Mesendoderm (in vitro differentiated cells): ENCODE measurements around the gene FHIP1B.

Source experiments
- DNase-seq: peaks from one replicate; pipeline ENCODE4 v3.0.0; 2013
- H2AK5ac ChIP-seq: 2 replicates; pipeline ENCODE4 v1.6.1; 2013; ENCODE audit warnings: low read length, inconsistent platforms
- H2BK120ac ChIP-seq: 2 replicates; pipeline ENCODE4 v1.6.1; 2013; ENCODE audit warnings: low read depth, mild to moderate bottlenecking, low read length, moderate library complexity, mixed read lengths
- H2BK15ac ChIP-seq: replicated peaks from 2 replicates; pipeline ENCODE4 v1.6.1; 2013; ENCODE audit warnings: low read depth, mild to moderate bottlenecking, moderate library complexity
- H2BK5ac ChIP-seq: 2 replicates; pipeline ENCODE4 v1.6.1; 2013; ENCODE audit warnings: low read length, inconsistent platforms
- H3K18ac ChIP-seq: 2 replicates; pipeline ENCODE4 v1.6.1; 2013; ENCODE audit warnings: mild to moderate bottlenecking, low read length, mixed read lengths
- H3K23ac ChIP-seq: one replicate; pipeline ENCODE4 v1.6.1; 2013; ENCODE audit warnings: low read length
- H3K27ac ChIP-seq: 2 replicates; pipeline ENCODE4 v1.5.1; 2013; ENCODE audit warnings: low read depth, mild to moderate bottlenecking, inconsistent platforms, low read length, moderate library complexity
- H3K27me3 ChIP-seq: 2 replicates; pipeline ENCODE4 v1.6.1; 2013; ENCODE audit warnings: low read length, control low read depth, mild to moderate bottlenecking, inconsistent platforms; ENCODE audit not compliant: insufficient read depth, poor library complexity
- H3K36me3 ChIP-seq: 2 replicates; pipeline ENCODE4 v1.6.1; 2013; ENCODE audit warnings: low read length, inconsistent platforms; ENCODE audit not compliant: control insufficient read depth, insufficient read depth
- H3K4ac ChIP-seq: one replicate; pipeline ENCODE4 v1.6.1; 2013; ENCODE audit warnings: low read depth, mild to moderate bottlenecking, low read length, moderate library complexity
- H3K4me1 ChIP-seq: 2 replicates; pipeline ENCODE4 v1.6.1; 2013; ENCODE audit warnings: low read depth, low read length, inconsistent platforms; ENCODE audit not compliant: control insufficient read depth
- H3K4me2 ChIP-seq: 2 replicates; pipeline ENCODE4 v1.6.1; 2013; ENCODE audit warnings: low read length
- H3K4me3 ChIP-seq: 2 replicates; pipeline ENCODE4 v1.5.1; 2013; ENCODE audit warnings: mild to moderate bottlenecking, low read length
- H3K56ac ChIP-seq: one replicate; pipeline ENCODE4 v1.6.1; 2013; ENCODE audit warnings: low read length
- H3K79me1 ChIP-seq: 2 replicates; pipeline ENCODE4 v1.6.1; 2013; ENCODE audit warnings: low read length, inconsistent platforms
- H3K79me2 ChIP-seq: 2 replicates; pipeline ENCODE4 v1.6.1; 2013; ENCODE audit warnings: mild to moderate bottlenecking, low read length; ENCODE audit not compliant: control insufficient read depth, insufficient read depth
- H3K9ac ChIP-seq: 2 replicates; pipeline ENCODE4 v1.6.1; 2013; ENCODE audit warnings: low read length, inconsistent platforms
- H4K5ac ChIP-seq: one replicate; pipeline ENCODE4 v1.6.1; 2013; ENCODE audit warnings: low read length
- H4K8ac ChIP-seq: one replicate; pipeline ENCODE4 v1.6.1; 2013; ENCODE audit warnings: low read depth, mild to moderate bottlenecking, control low read depth, low read length, moderate library complexity
- WGBS: extraction: QIAGEN DNeasy Blood & Tissue Kit; methylation state at CpG from one replicate; pipeline ENCODE4 v1.1.7; 2013; ENCODE audit warnings: low lambda C conversion rate, missing lambda C conversion rate; ENCODE audit not compliant: insufficient coverage; ENCODE audit errors: extremely low coverage; 5-methylcytosine and 5-hydroxymethylcytosine counted together

The FHIP1B gene

DNA sequence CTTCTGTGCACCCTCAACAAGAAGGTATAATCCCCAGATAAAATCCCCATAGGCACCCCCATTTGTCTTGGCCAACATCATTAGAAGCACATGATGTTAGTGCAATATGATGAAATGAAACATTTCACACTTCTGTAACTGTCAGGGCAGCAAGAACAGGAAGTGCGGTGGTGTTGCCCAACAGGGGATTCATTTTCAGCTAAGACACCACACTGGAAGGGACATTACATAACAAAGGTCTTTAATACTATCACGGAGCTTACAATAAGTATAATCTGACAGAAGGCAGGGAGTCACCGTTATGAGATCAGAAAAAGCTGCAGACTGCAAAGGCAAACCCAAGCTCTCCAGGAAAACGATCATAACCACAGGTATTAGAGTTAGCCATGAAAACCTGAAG is 33.5 kb downstream of the FHIP1B start:
- Histone ChIP-seq H3K4me3 (no peak overlapping the region), H3K4me2 (no peak overlapping the region), H3K36me3 (no peaks in the 10 kb centered on the region), H3K79me2 (no peaks in the 10 kb centered on the region), H3K27me3 (no peaks in the 10 kb centered on the region), H3K79me1 (no peaks in the 10 kb centered on the region), H2BK120ac (no peak overlapping the region), H3K23ac (no peak overlapping the region), H4K8ac (no peak overlapping the region), H3K18ac (no peak overlapping the region), H2BK15ac (no peak overlapping the region), H3K4me1 (no peaks in the 10 kb centered on the region), H3K4ac (no peak overlapping the region), H4K5ac (no peak overlapping the region), H3K56ac (no peak overlapping the region), H3K27ac (no peak overlapping the region), H3K9ac (no peak overlapping the region), H2BK5ac (no peak overlapping the region), H2AK5ac (no peak overlapping the region)
- DNase-seq: no peak
- no CpG with 5 or more reads among the region's 4 CpGs for WGBS

DNA sequence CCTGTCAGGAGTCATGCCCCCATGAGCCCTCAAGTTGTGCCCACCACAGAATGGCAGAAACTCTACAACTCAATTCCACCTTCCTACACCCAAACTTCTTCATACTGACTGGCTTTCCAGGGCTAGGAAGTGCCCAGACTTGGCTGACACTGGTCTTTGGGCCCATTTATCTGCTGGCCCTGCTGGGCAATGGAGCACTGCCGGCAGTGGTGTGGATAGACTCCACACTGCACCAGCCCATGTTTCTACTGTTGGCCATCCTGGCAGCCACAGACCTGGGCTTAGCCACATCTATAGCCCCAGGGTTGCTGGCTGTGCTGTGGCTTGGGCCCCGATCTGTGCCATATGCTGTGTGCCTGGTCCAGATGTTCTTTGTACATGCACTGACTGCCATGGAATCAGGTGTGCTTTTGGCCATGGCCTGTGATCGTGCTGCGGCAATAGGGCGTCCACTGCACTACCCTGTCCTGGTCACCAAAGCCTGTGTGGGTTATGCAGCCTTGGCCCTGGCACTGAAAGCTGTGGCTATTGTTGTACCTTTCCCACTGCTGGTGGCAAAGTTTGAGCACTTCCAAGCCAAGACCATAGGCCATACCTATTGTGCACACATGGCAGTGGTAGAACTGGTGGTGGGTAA is 35.1 kb downstream of the FHIP1B start, which contains the start of gene OR52W1:
OR52W1 (plus strand) TSS at position 51 of the 637 bp plus-strand sequence; CDS start at position 51, 0 bp downstream.
- Histone ChIP-seq H3K4me2 (no peak within 1 kb of the TSS), H3K4me1 (no peaks in the 10 kb centered on the region)

GRCh38 chr11:6197466-6198200 is 36.8 kb downstream of the FHIP1B start:
- H3K56ac ChIP-seq: no peak overlapping the region
- no peaks in the 10 kb centered on the region for H3K27me3 ChIP-seq
- H3K4me2 ChIP-seq: no peak overlapping the region
- H2BK15ac ChIP-seq: no peak overlapping the region
- no peak overlapping the region for H4K8ac ChIP-seq
- no peak overlapping the region for H3K27ac ChIP-seq
- H2BK120ac ChIP-seq: no peak overlapping the region
- H3K4me3 ChIP-seq: no peak overlapping the region
- H3K4me1 ChIP-seq: peaks cover 2% of the 10 kb centered on the region
- no peaks in the 10 kb centered on the region for H3K79me2 ChIP-seq
- no peaks in the 10 kb centered on the region for H3K79me1 ChIP-seq
- DNase-seq: no peak
- no peak overlapping the region for H2AK5ac ChIP-seq
- WGBS: no CpG with 5 or more reads among the region's 4 CpGs
- no peak overlapping the region for H3K4ac ChIP-seq
- no peak overlapping the region for H4K5ac ChIP-seq
- no peaks in the 10 kb centered on the region for H3K36me3 ChIP-seq
- no peak overlapping the region for H3K18ac ChIP-seq
- no peak overlapping the region for H3K9ac ChIP-seq
- H2BK5ac ChIP-seq: no peak overlapping the region
- no peak overlapping the region for H3K23ac ChIP-seq

More for the DNA sequence above, 35.1 kb downstream of the FHIP1B start, which contains the start of gene OR52W1:
- Histone ChIP-seq H3K79me2 (no peaks in the 10 kb centered on the region), H3K27ac (no peak within 1 kb of the TSS), H3K56ac (no peak within 1 kb of the TSS), H3K27me3 (no peaks in the 10 kb centered on the region), H3K18ac (no peak within 1 kb of the TSS), H3K9ac (no peak within 1 kb of the TSS), H3K4ac (no peak within 1 kb of the TSS), H3K23ac (no peak within 1 kb of the TSS), H2BK15ac (no peak within 1 kb of the TSS), H2BK5ac (no peak within 1 kb of the TSS), H2AK5ac (no peak within 1 kb of the TSS), H3K4me3 (no peak within 1 kb of the TSS), H4K5ac (no peak within 1 kb of the TSS), H3K36me3 (no peaks in the 10 kb centered on the region), H4K8ac (no peak within 1 kb of the TSS), H3K79me1 (no peaks in the 10 kb centered on the region), H2BK120ac (no peak within 1 kb of the TSS)
- no CpG with 5 or more reads among the region's 5 CpGs for WGBS
- no peak for DNase-seq

DNA sequence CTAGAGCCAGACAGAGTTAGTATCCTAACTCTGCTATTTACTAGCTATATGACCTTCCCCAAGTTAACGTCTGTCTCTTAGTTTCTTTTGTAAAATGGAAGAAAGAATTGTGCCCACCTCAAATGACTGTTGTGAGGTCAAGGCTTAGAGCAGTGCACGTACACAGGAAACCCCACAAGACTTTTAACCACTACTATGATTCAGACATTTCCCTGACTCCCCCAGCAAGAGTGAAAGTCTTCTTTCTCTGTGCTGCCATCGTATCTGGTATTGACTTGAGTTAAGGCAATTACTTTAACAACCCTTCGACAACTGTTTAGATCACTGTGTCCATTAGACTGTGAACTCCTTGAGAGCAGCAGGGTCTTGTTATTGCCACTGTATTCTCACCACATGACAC is 38.0 kb downstream of the FHIP1B start:
- Histone ChIP-seq H3K4me1 (peaks cover 2% of the 10 kb centered on the region), H2BK120ac (no peak overlapping the region), H4K5ac (no peak overlapping the region), H3K18ac (no peak overlapping the region), H2BK15ac (no peak overlapping the region), H2AK5ac (no peak overlapping the region), H3K4me2 (no peak overlapping the region), H4K8ac (no peak overlapping the region), H3K4ac (no peak overlapping the region), H3K56ac (no peak overlapping the region), H3K27me3 (no peaks in the 10 kb centered on the region), H3K9ac (no peak overlapping the region), H3K36me3 (no peaks in the 10 kb centered on the region), H3K4me3 (no peak overlapping the region), H3K23ac (no peak overlapping the region), H2BK5ac (no peak overlapping the region), H3K79me2 (no peaks in the 10 kb centered on the region), H3K79me1 (no peaks in the 10 kb centered on the region), H3K27ac (no peak overlapping the region)
- no peak for DNase-seq
- WGBS: no CpG with 5 or more reads among the region's 4 CpGs

DNA sequence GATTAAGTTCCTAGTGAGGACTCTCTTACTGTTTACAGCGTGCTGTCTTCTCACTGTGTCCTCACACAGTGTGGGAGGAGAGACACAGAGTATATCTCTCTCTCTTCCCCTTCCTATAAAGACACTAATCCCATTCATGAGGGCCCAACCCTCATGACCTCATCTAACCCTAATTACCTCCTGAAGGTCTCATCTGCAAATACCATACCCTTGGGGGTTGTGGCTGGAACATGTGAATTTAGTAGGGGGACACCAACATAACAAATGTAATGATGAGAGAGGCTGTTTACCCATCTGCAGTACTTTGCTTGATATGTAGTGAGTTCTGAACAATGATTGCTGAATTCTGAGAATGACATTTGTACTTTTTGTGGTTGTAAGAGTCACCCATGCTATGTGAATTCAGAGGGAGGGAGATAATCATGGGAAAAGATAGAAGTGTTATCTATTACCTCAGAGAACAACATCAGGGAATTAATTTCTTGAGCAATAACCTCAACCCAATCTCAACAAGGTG is 40.3 kb downstream of the FHIP1B start:
- no peaks in the 10 kb centered on the region for H3K79me2 ChIP-seq
- no peak overlapping the region for H2AK5ac ChIP-seq
- no peak overlapping the region for H3K18ac ChIP-seq
- no peak overlapping the region for H3K4me3 ChIP-seq
- no peaks in the 10 kb centered on the region for H3K36me3 ChIP-seq
- no peak overlapping the region for H2BK5ac ChIP-seq
- no peak overlapping the region for H2BK15ac ChIP-seq
- H3K27me3 ChIP-seq: no peaks in the 10 kb centered on the region
- WGBS: no CpG with 5 or more reads among the region's 1 CpG
- no peak overlapping the region for H3K27ac ChIP-seq
- no peak overlapping the region for H4K8ac ChIP-seq
- no peak overlapping the region for H4K5ac ChIP-seq
- no peak overlapping the region for H3K4ac ChIP-seq
- H2BK120ac ChIP-seq: no peak overlapping the region
- H3K79me1 ChIP-seq: no peaks in the 10 kb centered on the region
- peaks cover 2% of the 10 kb centered on the region for H3K4me1 ChIP-seq
- no peak overlapping the region for H3K4me2 ChIP-seq
- DNase-seq: peak; percentile 14
- H3K56ac ChIP-seq: no peak overlapping the region
- H3K9ac ChIP-seq: no peak overlapping the region
- no peak overlapping the region for H3K23ac ChIP-seq
